Endometrial microvascular endothelial cells (primary cell): ENCODE results near the gene COMT. TPM values are rescaled to one million over a fixed set of nuclear protein-coding genes. Genes with fewer than 3 reads are reported as not detected.

Source experiments
- in situ Hi-C: cut with HindIII; loops from 2 replicates; pipeline ENCODE4 v1.10.0; 2017; ENCODE audit warnings: low sequenced_read_pairs, low pct_unique_long_range_greater_than_20kb; ENCODE audit errors: inconsistent ontology term
- total RNA-seq: library from RNA; depleted of rRNA; stranded (reverse); fragments of >200 nt; gene quantifications from one replicate; pipeline ENCODE4 v1.2.3, GENCODE V29; 2015; ENCODE audit errors: inconsistent ontology term

COMT gene
- 332 TPM for total RNA-seq

DNA sequence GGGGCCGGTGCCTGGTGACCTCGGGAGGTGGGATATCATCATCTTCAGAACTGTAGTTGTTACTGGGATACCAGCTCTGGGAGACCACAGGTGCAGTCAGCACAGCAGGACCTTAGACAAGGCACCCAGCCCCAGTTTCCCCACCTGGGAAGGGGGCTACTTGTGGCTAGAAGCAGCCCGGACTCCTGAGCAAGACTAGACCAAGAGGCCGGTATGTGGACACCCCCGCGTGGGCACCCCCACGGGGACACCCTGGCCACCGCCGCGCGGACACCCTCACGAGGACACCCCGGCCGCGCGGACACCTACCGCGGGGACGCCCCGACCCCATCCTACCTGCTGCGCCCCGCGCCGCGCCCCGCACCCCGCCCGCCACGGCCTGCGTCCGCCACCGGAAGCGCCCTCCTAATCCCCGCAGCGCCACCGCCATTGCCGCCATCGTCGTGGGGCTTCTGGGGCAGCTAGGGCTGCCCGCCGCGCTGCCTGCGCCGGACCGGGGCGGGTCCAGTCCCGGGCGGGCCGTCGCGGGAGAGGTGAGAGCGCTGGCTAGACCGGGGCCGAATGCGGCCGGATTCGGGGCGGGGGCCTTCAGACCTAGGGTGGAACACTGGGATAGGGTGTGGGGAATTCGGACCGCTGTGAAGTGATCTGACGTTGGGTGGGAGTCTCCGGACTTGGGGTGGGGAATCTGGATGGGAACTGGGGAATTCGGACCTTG, at the start of gene COMT, which contains the start of gene TXNRD2:
Gene COMT (plus strand): TSS at position 408 of the 718 bp plus-strand sequence. CDS start 20,755 bp downstream, outside the sequence.
Gene TXNRD2 (minus strand): TSS at position 454 of the 718 bp plus-strand sequence. CDS start 15 bp downstream, at position 439.
- in situ Hi-C loops, result no loop called here

DNA sequence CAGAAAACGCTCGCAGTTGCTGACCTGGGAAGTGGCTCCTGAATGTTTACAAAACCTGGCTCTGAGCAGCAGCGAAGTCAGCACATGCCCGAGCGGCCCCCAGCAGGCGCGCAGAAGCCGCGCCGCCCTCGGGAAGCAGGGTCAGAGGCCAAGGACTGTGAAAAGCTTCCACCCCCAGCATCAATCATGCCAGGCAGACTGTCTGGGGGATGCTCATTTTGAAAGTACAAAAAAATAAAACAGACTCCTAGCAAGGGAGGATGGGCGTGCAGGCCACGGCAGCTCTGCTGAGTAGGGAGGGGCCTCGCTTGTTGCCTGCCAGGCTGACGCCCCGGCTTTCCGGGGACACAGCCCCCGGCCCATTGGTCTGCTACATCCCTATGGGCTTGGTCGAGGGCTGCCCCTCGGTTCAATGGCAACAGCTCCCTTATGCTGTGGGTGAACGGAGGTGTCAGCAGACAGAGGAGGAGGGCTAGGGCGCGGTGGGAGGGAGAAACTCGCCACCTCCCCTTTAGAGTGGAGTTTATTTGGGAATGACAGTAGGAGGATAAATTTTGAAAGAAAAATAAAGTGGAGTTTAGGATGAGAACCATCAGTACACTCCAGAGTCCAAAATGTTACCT, 49.2 kb upstream of the COMT start:
- in situ Hi-C loops, result loop anchor here (5.0 kb wide), 1 partner anchor 135 kb away; no protein-coding TSS in a partner anchor

DNA sequence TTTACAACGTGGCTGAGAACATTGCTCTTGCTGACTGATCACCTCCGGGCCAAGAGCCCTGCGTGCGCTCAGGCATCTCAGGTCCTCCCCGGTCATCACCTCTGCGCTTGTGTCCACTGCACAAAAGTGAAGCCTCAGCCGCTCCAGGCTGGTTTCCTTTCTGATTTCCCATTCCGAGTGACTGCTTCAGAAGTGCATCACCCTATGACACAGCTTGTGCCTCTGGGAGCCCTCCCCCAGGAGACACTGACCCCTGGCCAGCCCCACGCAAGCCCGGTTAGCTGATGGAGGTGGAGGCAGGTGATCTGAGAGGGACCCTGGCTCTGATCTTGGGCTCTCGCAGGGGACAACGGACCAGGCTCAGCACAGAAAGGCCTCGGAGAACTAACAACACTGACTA, 48.6 kb upstream of the COMT start:
- in situ Hi-C loops, result loop anchor here (5.0 kb wide), 1 partner anchor 136 kb away; no protein-coding TSS in a partner anchor

DNA sequence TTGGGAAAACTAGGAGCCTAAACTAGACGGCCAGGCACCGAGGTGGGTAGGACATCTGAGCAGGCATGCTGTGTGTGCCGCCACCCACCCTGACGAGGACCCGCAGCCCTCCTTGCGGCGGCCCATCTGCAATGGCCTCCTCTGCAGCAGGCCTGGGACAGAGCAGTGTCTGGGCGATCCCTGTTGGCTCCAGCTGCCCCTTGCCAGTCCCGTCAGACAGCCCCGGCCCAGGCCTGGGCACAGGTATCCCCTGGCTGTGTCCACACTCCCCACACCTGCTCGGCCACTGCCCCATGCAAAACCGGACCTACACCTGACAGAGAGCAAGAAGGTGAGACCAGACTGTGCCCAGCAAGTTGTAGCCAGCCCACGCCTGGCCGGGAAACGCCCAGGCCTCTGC, 48.2 kb upstream of the COMT start:
- in situ Hi-C loops, result loop anchor here (5.0 kb wide), 1 partner anchor 136 kb away; no protein-coding TSS in a partner anchor

DNA sequence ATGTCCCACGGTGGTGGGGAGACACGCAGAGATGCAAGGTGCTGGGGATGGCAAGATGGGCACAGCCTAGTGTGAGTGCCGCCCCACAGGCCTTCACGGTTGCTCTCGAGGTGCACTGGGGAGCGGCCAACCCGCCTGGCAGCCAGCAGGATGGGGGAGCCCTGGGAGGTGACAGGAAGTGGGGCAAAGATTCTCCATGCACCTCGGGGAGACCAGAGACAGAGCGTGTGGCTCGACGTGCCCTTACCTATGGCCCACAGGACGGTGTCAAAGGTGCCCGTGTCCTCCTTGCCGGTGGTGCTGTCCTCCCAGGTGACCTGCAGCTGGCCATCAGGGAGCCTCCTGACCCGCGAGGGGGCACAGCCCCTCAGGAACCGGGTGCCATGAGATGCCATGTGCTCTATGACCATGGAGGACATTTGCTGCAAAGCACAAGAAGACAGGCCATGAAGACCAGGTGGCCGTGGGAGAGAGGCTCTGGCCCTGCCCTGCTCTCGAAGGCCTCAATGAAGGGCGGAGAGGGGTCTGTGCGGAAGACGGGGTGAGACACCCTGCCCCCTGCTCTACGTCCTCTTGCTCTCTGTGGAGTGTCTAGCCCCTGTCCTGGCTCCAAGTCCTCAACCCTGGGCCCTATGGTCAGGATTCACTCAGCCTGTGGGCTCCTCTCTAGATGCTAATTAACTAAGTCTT, 46.3 kb upstream of the COMT start:
- in situ Hi-C loops, result no loop called here

DNA sequence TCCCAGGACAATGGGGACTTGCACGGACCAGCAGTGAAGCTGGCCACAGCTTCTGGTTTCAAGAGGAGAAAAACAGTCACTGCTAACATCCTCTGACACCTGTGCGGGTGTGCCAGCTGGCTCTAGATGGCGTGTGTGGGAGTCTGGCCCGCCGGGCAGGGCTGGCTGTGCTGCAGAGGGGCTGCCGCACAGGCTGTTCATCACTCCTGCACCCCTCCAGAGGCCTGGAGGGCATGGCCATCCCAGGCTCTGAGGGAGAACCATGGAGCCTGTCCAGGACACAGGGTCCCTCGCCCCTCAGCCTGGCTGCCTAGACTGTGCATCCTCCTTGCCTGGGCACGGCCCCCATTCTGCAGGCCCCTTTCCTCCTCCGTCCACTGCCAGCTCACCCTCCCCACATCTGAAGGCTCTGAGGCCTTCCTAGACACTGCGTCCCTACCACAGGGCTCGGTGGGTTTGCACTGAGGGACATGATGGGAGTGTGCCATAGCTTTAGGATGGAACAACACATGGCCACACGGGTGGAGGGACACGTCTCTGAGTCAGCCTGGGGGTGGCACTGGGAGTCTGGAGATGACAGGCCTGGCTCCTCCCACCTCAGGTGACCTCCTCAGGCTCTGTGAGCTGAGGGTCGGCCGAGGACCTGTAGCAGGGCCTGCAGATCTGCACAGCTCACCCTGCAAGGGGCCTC, 44.8 kb upstream of the COMT start:
- in situ Hi-C loops, result no loop called here

DNA sequence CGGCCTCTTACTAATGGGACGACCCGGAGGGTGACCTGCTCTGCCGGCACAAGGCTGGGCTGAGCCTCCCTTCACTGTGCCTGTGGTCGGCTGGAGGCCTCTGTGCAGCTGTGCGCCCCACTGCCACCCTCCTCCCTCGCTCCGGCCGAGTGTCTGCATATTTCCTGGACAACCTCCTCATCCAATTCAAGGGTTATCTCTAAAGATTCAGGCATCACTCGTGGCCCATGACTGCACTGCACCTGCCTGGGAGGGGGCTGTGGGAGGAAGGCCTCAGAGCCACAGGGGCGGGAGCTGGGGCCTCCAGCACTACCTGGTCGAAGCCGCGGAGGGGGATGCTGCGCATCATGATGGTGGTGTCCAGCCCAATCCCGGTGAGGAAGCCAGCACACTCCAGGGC, 43.8 kb upstream of the COMT start:
- in situ Hi-C loops, result no loop called here

DNA sequence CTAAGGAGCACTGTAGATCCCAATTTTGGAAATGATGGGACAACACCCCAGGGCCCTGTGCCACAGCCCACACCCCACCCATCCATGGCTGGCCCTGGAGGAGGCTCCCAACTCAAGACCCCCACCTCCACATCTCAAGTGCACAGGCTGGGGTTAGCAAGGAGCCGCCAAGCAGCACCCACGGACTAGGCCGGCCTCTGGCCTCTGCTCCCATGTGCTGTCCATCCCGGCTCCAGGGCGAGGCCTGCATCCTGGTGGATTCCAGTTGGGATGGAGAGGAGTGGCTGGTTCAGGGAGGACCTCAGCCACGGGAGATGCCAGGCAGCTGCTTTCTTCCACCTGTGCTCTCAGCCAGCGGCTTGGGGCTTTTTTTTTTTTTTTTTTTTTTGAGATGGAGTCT, 43.4 kb upstream of the COMT start:
- in situ Hi-C loops, result no loop called here

DNA sequence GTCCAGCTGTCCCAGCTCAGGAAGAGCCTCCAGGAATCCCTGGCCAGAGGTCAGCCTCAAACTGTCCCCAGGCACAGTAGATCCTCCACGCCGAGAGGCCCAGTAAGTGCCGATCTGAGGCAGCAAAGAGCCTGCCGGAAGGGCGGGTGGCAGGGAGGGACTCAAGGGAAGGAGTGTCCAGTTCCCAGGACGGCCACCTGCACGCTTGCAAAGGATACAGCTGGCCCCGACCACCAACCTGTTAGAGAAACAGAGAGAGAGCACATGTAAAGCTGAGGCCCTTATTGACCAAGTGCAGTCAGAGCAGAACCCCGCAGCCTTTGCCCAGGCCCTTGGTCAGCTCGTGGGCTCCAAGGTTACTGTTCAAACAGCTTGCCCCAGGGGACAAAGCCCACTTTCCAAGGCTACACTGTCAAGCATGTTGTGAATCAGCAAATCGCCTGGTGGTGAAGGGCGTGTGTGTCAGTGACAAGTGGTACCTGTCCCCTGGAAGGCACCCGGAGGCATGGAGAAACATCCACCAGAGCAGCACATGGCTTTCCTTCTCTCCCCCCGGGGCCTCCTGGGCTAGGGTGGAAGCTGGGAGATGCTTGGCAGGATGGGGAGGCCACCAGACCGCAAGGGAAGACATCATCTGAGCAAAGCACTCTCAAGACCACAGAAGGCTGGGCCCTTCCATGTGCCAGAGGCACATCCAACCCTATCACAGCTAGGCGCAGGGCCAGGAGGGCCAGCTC, 42.6 kb upstream of the COMT start:
- in situ Hi-C loops, result no loop called here

DNA sequence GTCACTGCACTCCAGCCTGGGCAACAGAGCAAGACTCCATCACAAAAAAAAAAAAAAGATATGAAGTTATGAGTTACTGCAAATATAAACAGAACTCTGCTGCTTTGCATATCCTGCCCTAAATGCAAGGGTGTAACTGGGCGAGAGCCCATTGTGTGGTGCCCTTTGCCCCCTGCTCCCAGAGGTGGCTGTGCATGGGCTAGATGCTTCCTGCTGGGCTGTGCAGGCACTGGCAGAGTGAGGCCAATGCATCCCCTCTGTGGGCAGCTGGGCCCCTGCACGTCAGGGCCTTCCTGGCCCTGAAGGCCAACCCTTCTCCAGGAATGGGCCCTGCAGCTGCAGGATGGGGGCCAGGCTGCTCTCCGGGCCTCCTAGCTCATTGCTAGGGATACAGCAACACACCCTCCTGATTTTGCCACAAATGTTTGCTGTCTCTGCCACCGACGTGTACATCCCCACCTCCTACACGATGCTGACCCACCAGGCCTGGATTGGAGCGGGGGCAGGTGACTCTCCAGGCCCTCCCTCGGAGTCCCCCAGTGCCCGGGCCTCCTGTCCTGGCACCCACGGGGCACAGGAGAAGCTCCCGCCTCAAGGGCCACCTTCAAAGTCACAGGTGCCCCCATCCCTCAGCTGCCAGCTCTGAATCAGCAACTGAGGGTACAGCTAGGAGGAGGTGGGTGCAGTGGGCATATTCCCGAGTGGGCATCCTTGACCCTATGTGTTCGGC, 40.7 kb upstream of the COMT start:
- in situ Hi-C loops, result no loop called here

DNA sequence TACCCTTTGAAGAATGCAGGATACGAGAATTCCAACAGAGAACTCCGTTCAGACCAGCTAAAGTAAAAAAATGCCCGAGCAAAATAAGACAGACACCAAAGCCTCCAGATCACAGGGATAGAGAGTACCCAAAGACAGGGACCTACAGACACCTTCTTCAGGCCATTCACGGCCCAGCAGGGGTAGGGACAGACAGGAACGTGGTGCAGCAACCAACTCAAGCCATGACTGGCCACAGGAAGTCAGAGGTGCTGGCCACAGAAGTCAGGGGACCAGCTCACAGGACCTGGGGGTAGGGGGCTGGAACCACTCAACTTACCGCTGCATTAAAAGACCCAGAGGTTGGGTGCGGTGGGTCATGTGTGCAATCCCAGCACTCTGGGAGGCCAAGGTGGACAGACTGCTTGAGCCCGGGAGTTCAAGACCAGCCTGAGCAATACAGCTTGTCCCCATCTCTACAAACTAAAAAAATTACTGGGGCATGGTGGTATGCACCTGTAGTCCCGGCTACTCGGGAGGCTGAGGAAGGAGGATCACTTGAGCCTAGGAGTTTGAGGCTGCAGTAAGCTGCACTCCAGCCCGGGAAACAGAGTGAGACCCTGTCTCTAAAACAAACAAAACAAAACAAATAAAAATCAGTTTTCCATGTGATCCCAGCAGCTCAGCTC, 39.9 kb upstream of the COMT start:
- in situ Hi-C loops, result no loop called here

DNA sequence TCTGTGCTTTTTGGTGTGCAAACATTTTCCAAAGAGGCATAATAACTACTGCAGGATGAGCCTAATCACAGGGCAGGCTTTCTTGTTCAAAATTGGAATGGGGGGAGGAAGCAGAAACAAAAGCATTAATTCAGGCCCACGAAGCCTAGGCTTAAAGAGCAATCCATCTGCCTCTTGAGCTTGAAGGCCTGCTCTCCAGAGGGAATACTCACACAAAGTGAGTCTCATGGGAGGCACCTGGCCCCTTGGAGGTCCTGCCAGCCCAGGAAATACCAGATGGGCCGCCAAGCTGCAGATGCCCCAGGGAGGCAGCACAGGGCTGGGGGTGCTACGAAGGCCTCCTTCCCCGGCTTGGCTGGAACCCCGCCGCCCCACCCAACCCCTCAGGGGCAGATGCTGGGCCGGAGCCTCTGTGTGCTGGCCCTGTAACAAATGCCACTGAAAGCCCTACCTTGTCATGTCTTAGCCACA, 39.3 kb upstream of the COMT start:
- in situ Hi-C loops, result no loop called here

DNA sequence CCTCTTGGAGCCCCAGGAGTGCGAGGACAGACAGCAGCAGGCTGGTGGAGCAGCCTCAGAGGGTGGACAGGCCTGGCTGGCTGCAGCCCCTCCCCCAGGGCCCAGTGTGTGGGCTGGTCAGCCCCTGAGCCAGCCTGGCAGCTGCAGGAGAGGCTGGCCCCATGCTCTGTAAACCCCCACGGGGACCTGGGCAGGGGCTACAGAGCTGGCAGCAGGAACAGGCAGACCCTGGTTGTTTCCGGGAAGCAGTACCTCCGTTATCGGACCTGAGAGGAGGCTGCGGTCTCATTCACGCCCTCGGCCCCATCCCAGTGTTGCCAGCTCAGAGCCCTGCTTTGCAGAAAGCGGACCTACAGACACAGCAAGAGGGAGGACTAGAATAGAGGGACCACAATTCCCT, 38.5 kb upstream of the COMT start:
- in situ Hi-C loops, result no loop called here

DNA sequence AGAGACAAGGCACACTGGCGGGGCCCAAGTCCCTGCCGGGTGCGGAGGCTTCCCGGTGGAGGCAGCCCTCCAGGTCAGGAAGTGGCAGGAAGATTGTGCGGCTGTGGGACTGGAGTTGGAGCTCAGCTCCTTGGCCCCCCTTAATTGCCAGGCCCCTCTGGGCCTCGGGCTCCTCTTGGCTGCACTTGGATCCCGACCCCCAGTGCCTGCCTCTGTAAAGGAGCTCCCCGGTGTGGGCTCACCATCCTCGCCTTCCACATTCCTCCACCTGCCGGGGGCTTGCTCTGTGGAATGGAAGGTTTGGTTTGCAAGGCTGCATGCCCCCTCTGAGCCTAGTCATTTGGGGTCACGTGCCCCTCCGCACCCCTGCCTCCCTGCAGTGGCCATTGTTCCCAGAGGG, 38.1 kb upstream of the COMT start:
- in situ Hi-C loops, result no loop called here

DNA sequence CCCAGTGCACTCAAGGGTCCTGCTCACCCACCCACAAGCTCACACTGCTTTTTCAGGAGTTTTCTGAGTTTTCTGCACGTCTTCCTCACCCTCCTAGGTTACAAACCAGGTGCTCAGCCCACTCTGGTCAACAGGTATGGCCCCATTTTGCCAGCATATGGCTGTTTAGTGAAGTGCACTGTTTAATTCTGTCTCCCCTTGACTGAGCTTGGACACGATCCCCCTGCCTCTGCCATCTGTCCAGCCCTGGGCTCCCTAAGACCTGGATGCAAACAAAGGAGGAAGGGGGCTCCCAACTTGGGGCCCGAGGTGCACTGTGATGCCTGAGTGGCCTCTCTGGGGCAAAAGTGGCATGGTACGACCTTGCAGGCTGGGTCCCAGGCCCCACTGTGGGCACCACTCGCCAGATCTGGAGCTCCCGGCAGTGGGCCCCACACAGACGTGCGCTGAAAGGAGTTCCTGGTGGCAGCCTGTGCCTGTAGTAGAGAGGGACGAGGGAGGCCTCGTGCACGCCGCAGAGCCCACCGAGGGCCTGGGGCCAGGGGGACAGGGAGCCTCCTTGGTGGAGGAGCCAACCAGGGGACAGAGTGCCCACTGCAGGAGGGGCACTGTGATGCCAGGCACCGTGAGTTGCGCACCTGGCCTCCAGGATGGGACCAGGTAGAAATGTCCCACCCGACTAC, 37.3 kb upstream of the COMT start:
- in situ Hi-C loops, result no loop called here

DNA sequence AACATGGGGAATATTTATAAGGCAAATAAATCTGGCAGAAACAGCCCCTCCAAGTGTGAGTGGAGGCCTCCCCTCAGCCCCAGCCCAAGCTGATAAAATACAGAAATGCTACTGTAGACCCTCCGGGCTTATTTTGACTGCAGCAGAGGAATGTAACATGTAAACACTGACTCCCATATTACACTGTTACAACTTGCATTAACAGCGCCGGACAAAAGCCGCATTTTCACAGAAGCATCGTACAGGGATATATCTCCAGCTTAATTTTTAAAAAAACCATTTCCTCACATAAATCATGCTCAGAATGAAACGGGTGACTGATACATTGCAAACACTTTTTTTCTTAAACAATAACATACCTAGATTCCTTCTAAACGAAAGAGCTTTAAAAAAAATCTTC, 36.6 kb upstream of the COMT start:
- in situ Hi-C loops, result no loop called here
